Panc1 (cell line): ENCODE results near the gene SORL1.

Experiments used
- CTCF ChIP-seq: fragments of 450-650 bp; IDR thresholded peaks from 2 replicates; pipeline ENCODE4 v1.5.1; 2017; ENCODE audit warnings: mild to moderate bottlenecking
- SIN3A ChIP-seq: IDR thresholded peaks from 2 replicates; pipeline ENCODE4 v1.6.1; 2012; ENCODE audit warnings: low read depth, mild to moderate bottlenecking, low read length, moderate library complexity, borderline replicate concordance; ENCODE audit not compliant: insufficient read depth

GRCh38 chr11:121473064-121473777 lies 21.1 kb downstream of the SORL1 start:
- TF ChIP-seq CTCF (no peak), SIN3A (no peak)
